Renal cortical epithelial cell (primary cell): ENCODE results near the gene IFNA16. TPM values are rescaled to one million over a fixed set of nuclear protein-coding genes. Genes with fewer than 3 reads are reported as not detected.
"Not testable (repeated sequence)": the region's sequence is repeated elsewhere in the genome, so short reads cannot be mapped to it uniquely, and the experiment has no call there.

ENCODE experiments used
- DNase-seq: peaks from one replicate; pipeline ENCODE4 v3.0.0-alpha.2; 2011; ENCODE audit warnings: low read depth
- total RNA-seq: library from RNA; depleted of rRNA; stranded (reverse); fragments of >200 nt; gene quantifications from 2 replicates; pipeline ENCODE4 v1.2.3, GENCODE V29; 2014

Gene IFNA16
- total RNA-seq = not detected in 2 replicates

- DNase-seq = not testable (repeated sequence)
These were observed at the start of gene IFNA16 for GRCh38 chr9:21217211-21217610. IFNA16 (minus strand) TSS chr9:21217311; CDS start chr9:21217305, 6 bp downstream.

GRCh38 chr9:21265421-21266189, 48.5 kb upstream of the IFNA16 start:
- DNase-seq = peak; percentile 54

DNA sequence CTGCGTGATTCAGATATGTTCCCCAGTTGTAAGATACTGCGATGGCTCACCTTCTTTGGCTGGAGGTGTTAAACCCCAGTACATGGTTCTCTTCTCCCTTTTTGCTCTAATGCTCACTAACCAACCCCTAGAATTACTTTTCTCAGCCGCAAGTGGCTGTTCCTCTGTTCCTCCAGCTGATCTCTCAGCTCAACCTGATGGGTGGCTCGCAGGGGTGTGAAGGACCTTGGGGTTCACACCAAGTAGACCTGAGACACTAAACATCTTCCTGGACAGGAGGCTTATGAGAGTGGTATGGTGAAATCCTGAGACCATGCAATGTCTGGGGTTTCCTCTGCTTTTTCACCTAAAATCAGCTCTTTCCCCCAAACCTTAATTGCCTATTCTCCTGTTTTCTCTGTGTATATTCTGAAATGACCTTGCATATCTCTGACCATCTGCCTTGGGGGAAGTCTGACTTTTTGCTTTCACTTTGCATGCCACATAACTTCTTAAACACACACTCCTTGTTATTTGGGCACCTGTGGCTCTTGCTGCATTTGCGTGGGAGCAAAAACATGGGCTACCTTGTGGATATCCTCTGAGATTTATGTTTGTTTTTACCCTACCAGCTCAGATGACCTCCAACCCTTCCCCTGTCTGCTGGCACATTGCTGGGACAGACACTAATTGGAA, 38.6 kb upstream of the IFNA16 start:
- DNase-seq = no peak

DNA sequence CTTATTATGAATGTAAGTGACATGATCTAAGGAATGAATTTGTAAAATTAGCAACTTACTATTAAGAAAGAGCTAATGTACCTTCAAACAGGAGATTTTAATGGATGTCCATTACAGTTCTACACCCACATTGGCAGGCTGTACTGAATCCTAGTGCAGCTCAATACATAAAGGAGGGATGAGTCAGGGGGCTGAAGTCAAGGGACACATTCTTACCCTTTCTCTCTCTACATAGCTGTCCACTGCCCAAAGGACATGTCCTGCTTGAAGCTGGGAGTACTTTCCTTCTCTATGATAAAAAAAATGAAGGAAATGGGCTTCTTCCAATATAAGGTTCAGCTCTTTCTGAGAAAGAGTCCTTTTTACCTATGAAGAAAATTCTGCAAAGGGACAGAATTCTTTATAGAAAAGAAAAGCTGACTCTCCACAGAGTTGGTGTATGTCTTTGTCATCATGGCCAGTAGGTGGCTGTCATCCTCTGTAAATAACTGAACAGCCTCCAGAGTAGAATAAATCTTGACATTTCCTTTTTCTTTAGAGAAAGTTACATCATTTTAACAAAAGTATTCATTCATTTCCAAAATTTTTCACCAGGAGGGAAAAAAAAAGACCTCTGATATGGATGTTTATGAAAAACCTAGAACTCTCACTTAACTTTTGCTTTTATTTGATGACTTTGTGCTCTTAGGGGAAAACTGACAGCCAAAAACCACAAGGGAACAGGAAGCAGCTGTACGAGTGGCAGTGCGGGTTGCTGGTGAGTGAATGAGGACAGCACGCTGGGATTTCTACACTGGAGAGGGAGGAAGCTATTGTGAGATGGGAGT, 35.8 kb upstream of the IFNA16 start:
- DNase-seq = peak; percentile 54

DNA sequence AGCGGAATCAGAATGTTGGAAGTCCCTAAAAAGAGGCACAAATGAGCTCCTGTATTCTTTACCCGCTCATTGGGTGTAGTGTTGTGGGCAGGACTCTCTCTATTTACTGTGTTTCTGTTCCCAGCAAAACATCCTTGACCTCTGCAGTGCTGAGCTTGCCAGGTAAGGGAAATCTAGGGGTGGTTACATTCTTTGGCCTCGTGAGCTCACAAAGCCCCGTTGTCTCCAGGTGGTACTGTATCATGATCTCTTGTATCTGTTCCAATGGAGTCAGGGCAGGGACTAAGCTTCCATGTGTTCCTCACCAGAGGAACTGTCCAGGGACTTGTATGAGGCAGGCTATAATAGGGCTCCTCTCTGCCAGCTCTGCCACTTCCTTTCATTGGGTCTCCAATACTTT, 34.5 kb upstream of the IFNA16 start:
- no peak for DNase-seq

GRCh38 chr9:21251190-21251589, 34.1 kb upstream of the IFNA16 start:
- no peak for DNase-seq

DNA sequence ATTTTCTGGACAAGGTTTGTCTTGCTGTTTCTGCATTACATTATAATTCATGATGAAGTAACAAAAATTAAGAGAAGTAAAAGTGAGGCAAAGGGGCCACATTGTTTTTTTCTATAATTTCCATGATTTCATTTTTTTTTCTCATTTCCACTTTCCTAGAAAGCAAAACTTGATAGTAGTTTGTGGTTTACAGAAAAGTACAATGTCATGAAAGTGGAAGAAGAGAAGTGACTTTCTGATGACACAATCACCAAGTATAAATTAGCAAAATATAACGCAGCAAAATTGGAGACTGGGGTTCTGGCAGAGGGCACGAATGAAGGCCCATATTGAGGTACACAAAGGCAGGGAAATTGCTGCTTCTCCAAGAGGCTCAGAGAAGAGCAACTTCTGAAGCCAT, 27.7 kb upstream of the IFNA16 start:
- no peak for DNase-seq

DNA sequence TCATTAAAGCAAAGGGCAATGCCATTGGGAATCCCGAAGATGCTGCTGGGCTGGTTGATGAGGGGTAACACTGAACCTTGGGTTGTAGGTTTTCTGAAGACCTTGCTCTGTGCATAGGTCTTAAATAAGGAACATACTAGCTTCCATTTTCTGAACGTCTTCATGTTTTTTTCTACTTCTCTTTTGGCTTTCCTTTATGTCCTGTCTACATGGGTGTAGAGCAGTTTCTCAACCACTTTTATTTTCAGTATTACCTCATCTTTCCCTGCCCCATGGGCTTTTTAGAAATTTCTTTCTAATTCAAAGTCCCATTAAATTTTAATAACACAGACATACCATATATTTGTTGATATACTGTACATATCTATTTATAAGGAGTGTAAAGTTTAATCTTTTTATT, 22.8 kb upstream of the IFNA16 start, which contains the start of gene IFNA14:
Gene IFNA14, minus strand, starts transcription at position 95 of the 400 bp plus-strand sequence. Its CDS starts 70 bp downstream, at position 25.
- DNase-seq = no peak

GRCh38 chr9:21236360-21236714, 19.2 kb upstream of the IFNA16 start:
- DNase-seq = not testable (repeated sequence)

GRCh38 chr9:21235468-21236359, 18.6 kb upstream of the IFNA16 start:
- peak; percentile 42 for DNase-seq

DNA sequence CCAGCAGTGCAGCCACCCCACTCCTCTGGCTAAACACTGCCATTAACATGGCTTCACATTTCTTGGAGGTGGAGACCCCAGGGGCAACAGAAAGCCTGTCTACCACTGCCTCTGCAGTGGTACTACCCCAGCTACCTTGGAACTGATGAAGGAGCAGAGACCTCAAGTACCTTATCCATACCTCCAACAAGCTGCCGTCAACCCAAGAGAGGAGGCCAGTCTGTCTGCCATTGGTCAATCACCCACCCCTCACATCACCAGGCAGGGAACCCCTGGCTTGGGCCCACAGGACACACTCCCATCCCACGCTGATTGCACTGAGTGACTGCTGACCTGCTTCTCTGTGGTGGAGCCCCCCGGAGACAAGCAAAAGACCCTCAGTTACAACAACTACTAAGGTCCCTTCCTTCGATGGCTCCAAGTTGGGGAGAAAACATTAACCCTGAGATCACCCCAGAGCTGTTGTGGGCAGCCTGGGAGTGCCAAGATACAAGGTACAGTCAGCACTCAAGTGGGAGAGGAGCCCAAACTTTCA, 17.1 kb upstream of the IFNA16 start:
- no peak for DNase-seq

- DNase-seq = no peak
These were observed 16.1 kb upstream of the IFNA16 start for GRCh38 chr9:21233258-21233657.

DNA sequence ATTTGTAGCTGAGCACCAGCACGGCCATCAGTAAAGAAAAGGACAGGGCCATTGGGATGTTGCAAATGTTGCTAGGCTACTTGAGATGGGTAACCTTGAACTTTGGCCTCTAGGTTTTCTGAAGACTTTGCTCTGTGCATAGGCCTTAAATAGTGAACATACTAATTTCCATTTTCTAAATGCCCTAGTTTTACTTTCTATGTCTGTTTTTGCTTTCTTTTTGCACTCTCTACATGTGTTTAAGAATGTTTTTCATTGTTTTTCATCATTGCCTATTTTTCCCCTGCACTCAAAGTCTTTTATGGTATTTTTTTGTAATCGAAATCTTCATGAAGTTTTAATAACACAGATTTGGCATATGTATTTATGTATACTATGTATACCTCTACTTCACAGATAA, 11.0 kb upstream of the IFNA16 start, which contains the start of gene IFNA17:
Gene IFNA17, minus strand, starts transcription at position 101 of the 400 bp plus-strand sequence. Its CDS starts 49 bp downstream, at position 52.
- no peak for DNase-seq

DNA sequence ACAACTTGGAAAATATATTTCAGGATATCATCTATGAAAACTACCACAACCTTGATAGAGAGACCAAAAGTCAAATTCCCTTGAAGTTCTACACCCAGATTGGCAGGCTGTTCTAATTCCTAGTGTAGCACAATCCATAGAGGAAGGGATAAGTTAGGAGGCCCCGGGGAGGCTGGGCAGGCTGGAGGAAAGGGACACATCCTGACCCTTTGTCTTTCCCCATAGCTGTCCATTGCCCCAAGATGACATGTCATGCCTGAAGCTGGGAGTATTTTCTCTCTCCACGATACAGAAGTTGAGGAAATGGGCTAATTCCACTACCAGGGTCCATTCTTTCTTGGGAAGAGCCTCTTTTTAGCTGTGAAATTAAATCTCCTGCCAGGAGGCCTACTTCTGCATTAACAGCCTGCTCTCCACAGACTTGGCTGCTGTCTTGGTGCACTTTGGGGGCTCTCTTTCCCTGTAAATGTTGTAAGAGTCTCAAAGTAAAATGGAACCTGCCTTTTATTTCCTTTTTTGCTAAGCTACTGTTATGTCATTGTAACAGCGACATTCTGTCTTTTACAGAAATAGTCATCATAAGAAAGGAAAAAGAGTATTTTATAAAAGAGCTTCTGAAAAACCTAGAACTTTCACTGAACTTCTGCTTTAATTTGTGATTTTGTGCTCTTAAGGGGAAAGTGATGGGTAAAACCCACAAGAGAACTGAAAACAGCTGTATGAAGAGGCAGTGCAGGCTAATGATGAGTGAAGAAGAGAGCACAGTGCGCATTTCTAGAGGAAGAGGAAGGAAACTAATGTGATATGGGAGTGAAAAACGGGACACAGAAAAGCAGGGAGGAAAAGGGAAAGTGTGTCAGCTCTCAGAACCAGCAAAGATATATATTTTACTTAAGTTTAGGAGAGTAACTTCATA, 3.4 kb downstream of the IFNA16 start:
- DNase-seq = peak; percentile 8

DNA sequence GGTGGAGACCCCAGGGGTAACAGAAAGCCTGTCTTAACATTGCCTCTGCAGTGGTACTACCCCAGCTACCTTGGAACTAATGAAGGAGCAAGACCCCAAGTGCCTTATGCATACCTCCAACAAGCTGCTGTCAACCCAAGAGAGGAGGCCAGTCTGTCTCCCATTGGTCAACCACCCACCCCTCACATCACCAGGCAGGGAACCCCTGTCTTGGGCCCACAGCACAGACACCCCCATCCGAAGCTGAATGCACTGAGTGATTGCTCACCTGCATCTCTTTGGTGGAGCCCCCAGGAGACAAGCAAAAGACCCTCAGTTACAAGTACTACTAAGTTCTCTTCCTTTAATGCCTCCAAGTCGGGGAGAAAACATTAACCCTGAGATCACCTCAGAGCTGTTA, 5.0 kb downstream of the IFNA16 start:
- not testable (repeated sequence) for DNase-seq

DNA sequence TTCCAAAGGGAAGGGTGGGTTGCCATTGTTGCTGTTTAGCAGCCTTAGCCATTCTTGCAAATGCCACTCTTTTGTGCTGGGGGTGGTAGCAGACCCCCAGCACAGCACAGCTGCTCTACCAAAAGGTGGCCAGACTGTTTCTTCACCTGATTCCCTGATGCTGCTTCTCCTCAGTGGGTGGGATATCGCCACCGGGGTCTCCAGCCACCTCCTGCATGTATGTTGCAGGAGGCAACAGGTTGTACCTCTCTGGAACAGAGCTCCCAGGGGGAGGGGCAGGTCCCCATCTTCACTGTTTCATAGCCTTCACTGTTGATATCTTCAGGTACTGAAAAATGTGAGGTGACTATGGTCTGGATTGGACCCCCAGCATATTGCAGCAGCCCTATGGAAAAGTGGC, 6.3 kb downstream of the IFNA16 start:
- DNase-seq = not testable (repeated sequence)

DNA sequence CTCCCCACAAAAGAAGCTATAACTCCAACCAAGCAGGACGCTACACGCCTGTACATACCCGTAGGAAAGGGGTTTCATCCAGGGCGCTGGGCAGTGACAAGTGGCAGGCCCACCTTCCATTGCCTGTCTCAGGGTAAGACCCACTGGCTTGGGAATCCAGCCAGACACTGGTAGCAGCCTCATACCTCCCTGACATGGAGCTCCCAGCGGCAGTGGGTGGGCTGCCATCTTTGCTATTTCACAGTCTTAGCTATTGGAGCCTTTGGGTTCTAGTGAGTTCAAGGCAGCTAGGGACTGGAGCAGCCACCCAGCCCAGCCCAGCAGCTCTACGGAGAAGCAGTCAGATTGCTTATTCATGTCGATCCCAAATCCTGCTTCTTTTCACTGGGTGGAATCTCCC, 6.8 kb downstream of the IFNA16 start:
- DNase-seq = no peak

GRCh38 chr9:21207043-21207442, 10.1 kb downstream of the IFNA16 start, which contains the start of gene IFNA10:
IFNA10 (minus strand) TSS chr9:21207143; CDS start chr9:21207097, 46 bp downstream.
- DNase-seq = not testable (repeated sequence)

DNA sequence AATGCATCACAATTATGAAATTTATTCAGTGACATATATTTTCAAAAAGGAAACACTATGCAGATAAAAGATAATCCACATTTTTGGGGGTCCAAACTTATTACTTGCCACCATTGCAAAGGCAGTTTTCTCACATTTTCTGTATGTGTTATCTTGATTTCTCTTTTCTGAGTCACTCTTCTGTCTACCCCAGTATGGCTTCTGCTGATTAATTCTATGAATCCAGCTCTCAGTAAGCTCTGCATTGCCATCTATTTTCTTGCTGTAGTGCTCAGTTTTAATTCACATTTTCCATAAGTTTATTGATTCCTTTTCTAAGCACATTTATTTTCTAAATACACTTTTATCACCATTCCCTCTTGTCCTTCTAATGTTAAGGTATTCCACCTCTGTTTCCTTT, 11.9 kb downstream of the IFNA16 start:
- DNase-seq = no peak

DNA sequence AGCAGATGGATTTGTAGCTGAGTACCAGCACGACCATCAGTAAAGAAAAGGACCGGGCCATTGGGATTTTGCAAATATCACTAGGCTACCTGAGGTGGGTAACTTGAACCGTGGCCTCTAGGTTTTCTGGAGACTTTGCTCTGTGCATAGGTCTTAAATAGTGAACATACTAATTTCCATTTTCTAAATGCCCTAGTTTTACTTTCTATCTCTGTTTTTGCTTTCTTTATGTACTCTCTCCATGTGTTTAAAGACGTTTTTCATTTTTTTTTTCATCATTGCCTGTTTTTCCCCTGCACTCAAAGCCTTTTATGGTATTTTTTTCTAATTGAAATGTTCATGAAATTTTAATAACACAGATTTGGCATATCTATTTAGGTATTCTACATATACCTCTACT, 15.0 kb downstream of the IFNA16 start, which contains the start of gene IFNA7:
Gene IFNA7, minus strand, starts transcription at position 101 of the 400 bp plus-strand sequence. Its CDS starts 40 bp downstream, at position 61.
- not testable (repeated sequence) for DNase-seq
